Measurements from ENCODE around the gene TFPI.

Gene TFPI

GRCh38 chr2:187466129-187466792, 88.0 kb downstream of the TFPI start:
- DNase-seq (ENCODE audit: low read depth), result no peak

DNA sequence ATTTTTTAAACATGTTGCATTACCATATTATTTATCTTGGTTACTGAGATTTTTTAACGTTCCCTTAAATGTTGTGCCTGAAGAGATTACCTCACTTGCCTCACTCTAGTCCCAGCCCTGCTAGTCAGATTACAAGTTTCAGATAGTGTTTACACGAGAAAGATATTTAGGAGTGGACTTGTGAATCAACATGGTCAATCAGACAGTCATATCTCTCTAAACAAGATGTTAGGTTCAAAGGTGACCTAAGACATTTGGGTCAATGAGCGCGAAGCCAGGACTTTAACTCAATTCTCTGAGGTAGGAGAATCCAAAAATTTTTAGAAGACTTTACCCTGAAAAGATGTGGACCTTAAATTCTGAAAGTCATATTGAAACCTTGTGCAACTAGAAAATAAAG, 91.4 kb downstream of the TFPI start:
- DNase-seq (ENCODE audit: low read depth), result no peak

DNA sequence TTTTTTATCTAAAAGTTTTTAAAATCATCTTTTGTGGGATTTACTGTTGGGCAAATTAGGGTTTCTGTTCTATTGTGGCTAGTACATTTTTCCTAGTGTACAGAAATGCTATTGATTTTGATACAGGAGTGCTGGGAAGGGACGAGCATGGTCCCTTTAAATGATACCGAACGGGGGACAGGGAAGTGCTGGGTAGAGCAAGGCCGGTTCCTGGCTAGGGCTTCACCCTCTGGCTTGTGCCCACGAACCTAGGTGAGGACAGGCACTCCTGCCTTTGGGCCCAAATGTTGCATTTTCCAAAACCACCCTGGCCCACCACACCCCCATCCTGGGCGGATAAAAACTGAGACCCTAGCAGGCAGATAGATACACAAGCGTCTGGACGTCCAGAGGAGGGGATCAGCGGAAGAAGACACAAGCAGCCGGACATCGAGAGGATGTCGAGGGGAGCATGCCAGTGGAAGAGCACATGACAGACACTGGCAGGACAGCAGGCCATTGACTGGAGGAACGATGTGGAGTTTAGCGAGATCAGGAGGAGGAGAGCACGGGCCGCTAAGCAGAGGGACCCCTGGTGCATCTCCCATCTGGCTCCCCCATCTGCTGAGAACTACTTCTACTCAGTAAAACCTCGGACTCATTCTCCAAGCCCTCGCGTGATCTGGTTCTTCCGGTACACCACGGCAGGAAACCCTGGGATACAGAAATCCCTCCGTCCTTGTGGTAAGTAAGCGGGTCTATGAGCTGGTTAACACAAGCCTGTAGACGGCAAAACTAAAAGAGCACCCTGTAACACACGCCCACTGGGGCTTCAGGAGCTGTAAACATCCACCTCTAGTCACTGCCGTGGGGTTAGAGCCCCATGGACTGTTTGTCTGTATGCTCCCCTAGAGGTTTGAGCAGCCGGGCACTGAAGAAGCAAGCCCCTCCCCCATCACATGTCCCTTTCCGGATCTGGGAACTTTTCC, 92.7 kb downstream of the TFPI start:
- no peak for DNase-seq (ENCODE audit: low read depth)

- no peak for DNase-seq (ENCODE audit: low read depth)
Measured at GRCh38 chr2:187459256-187459655, 95.0 kb downstream of the TFPI start.

DNA sequence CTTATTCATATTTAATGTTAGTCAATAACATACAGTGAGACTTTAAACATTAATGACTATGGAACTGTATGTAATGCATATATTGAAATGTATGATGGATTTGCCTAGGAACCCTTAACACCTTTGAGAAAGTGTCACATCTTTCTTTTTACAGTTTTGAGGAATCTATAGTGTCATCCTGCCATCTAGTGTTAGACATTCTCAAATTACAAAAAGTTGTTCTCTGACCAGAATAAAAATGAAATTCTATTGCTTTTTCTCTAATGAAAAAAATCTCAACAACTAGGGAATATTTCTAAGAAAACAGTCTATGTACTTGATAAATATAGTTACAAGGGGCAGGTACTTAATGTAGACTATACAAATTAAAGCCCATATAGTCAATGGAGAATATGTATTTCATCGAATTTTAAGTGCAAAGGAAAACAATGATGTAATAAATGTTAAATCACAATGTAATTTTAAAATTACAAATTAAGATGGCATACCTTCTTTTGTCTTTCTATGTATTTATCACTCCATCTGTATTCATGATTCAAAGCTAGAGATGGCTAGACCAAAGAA, 101.1 kb downstream of the TFPI start:
- DNase-seq (ENCODE audit: low read depth), result no peak

GRCh38 chr2:187451510-187451909, 102.7 kb downstream of the TFPI start:
- DNase-seq (ENCODE audit: low read depth), result no peak

GRCh38 chr2:187447336-187447735, 106.9 kb downstream of the TFPI start:
- DNase-seq (ENCODE audit: low read depth), result no peak

- DNase-seq (ENCODE audit: low read depth), result no peak
Measured at GRCh38 chr2:187446711-187447110, 107.5 kb downstream of the TFPI start.

- DNase-seq (ENCODE audit: low read depth), result no peak
Measured at GRCh38 chr2:187445051-187445450, 109.2 kb downstream of the TFPI start.

GRCh38 chr2:187442778-187443177, 111.5 kb downstream of the TFPI start:
- DNase-seq (ENCODE audit: low read depth), result no peak

GRCh38 chr2:187442378-187442777, 111.9 kb downstream of the TFPI start:
- DNase-seq (ENCODE audit: low read depth), result no peak

DNA sequence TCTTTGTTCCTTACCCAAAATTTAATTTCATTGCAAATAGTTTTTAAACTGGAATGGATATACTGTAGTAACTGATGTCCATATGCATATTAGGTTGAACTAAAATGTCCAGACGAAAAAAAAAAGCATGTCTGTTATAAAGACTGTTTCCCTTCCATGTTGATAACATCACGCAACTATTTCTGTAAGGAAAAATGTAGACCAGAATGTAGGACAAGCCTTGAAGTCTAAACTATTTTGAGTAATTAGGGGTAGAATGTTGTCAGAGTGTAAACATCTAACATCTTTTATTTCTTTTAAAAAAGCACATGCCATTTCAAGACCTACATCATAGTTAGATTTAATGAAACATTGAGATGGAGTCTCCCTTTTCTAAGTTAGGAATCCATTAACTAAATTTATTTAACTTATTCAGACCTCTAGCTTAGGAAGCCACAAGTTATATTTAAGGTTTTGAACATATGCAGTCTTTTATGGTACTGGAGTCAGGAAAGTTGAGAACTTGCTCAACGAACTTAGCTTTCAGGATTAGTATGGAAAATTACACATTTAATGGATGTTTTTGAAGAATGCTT, 114.0 kb downstream of the TFPI start:
- DNase-seq (ENCODE audit: low read depth), result no peak

DNA sequence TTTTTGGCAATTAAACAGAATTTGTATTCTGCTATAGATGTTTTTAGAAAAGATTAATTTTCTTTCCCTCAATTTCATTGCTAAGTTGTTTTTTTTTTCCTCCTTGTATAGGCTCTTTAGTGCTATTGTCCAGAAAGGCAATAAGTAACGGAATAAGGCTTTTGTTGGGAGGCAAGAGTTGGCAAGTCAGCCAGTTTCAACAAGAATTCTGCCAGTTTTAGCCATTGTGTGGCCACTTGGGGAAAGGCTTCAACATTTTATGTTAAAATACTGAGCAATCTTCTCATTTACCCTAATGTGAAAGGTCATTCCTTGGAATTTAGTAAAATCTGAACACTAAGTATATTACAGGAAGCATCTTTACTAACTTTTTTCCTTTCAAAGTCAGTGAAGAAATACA, 115.8 kb downstream of the TFPI start:
- DNase-seq (ENCODE audit: low read depth), result no peak

DNA sequence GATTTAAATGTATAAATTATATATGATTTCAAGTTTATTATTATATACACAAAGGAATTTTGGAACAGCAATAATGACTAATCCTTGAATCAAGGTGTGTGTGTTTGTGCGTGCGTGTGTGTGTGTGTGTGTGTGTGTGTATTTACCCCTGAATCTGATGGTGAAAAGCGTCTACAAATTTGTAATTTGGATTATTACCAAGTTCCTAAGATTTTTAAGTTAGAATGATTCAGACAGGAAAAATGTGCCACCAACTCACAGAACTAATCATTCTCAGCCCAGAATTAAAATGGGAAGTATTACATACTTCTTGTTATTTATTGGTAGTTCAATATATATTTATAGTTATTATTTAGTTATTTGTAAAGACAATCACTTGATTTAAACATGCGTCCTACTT, 118.5 kb downstream of the TFPI start:
- no peak for DNase-seq (ENCODE audit: low read depth)

DNA sequence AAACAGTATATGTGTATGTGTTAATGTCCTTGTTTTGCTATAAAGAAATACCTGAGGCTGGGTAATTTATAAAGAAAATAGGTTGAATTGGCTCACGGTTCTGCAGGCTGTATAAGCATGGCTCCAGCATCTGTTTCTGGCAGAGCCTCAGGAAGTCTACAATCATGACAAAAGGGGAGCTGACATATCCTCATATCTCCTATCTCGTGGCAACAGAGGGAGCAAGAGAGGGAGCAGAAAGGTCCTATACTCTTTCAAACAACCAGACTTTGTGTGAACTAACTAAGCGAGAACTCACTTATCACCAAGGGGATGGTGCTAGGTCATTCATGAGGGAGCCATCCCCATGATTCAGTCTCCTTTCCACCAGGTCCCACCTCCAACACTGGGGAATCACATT, 119.2 kb downstream of the TFPI start:
- no peak for DNase-seq (ENCODE audit: low read depth)

- no peak for DNase-seq (ENCODE audit: low read depth)
Measured at GRCh38 chr2:187434342-187434785, 119.9 kb downstream of the TFPI start.

- DNase-seq (ENCODE audit: low read depth), result no peak
Measured at GRCh38 chr2:187431911-187432310, 122.3 kb downstream of the TFPI start.

DNA sequence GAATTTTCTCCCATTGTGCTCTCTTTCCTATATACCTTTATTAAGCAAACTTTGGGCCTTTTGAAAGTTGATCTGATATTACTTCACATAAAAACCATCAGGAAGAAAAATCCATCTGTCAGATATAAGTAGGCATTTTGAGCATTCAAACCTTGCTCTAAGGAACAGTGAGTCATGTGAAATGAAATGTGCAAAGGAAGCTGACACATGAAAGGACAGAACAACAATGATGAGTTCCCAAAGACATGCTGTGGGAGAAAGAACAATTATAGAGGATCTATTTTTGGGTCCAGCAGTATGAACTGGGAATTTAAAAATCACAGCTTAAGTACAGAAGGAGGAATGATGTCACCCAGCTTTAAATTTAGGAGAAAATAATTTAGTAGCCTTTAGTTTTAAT, 124.2 kb downstream of the TFPI start:
- peak; percentile 49 for DNase-seq (ENCODE audit: low read depth)

- DNase-seq (ENCODE audit: low read depth), result no peak
Measured at GRCh38 chr2:187424146-187424545, 130.1 kb downstream of the TFPI start.

DNA sequence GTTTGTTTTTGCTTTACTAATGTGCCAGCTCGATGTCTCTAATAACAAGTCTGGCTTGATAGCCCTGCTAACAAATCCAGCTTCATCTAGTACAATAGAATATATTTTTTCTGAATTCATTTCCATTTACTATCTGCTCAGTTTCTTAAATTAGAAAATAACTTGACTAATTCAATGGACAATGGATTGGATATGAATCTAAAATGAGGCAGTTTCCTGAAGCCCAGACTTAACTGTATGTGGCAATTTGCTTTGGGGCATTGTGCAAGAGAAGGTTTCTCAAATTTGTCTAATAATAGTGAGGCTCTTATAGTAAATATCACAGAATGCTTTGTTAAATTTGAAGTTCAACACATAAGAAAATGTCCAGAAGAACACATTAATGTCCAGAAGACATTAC, 132.0 kb downstream of the TFPI start:
- DNase-seq (ENCODE audit: low read depth), result no peak

DNA sequence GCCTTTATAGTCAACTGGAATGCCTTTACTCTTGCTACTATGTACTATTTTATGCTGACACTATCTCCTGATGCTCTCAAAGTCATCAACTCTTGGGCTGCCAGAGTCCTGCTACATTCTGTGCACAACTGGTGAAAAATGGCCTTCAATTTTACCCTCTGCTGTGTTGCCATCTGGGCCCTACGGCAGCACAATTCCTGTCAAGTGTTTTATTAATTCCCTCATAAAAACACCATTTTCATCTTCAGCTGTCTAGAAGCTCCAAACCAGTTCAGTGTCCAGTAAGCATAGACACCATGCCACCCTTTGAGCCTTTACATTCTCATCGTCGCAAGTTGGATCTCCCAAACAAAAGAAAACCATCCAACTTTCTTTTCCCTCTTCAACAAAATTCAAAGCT, 132.7 kb downstream of the TFPI start:
- no peak for DNase-seq (ENCODE audit: low read depth)

DNA sequence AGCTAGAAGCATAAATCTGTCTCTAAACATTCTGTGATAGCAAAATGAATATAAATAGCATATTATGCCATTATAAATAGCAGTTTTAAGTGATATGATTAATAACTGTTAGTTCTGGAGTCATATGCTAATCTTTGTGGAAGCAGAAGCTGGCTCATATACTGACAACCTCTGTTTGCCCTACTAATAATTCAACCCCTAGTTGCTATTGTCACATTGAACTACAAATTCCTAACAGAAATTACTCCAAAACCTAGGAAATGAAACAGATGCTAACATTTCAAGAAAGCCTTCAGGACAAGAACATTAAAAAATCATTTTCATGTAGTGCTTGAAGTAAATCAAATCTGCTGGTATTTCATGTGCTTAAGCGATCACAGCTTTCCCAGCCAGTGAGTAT, 134.4 kb downstream of the TFPI start:
- DNase-seq (ENCODE audit: low read depth), result no peak

- no peak for DNase-seq (ENCODE audit: low read depth)
Measured at GRCh38 chr2:187415449-187415848, 138.8 kb downstream of the TFPI start.

Data from GM04504 (cell line).